GM19035 (cell line): ENCODE measurements around the gene EFEMP2.
A peak's percentile ranks its signal among the peaks of the same experiment; 100 is the strongest.
"Not testable (repeated sequence)": the region's sequence is repeated elsewhere in the genome, so short reads cannot be mapped to it uniquely, and the experiment has no call there.

ENCODE experiments used
- ATAC-seq: cut with Tn5 transposase; IDR thresholded peaks from one replicate; pipeline ENCODE4 v1.9.1; 2021; ENCODE audit not compliant: unreplicated experiment

The EFEMP2 gene

DNA sequence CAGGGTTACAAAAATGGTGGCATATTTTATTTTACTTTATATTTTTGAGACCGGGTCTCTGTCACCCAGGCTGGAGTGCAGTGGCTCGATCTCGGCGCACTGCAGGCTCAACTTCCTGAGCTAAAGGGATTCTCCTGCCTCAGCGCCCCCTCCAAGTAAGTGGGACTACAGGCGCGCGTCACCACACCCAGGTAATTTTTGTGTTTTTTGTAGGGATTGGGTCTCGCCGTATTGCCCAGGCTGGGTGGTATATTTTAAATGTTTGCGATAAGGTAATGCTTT lies 28.2 kb upstream of the EFEMP2 start:
- no peak for ATAC-seq

DNA sequence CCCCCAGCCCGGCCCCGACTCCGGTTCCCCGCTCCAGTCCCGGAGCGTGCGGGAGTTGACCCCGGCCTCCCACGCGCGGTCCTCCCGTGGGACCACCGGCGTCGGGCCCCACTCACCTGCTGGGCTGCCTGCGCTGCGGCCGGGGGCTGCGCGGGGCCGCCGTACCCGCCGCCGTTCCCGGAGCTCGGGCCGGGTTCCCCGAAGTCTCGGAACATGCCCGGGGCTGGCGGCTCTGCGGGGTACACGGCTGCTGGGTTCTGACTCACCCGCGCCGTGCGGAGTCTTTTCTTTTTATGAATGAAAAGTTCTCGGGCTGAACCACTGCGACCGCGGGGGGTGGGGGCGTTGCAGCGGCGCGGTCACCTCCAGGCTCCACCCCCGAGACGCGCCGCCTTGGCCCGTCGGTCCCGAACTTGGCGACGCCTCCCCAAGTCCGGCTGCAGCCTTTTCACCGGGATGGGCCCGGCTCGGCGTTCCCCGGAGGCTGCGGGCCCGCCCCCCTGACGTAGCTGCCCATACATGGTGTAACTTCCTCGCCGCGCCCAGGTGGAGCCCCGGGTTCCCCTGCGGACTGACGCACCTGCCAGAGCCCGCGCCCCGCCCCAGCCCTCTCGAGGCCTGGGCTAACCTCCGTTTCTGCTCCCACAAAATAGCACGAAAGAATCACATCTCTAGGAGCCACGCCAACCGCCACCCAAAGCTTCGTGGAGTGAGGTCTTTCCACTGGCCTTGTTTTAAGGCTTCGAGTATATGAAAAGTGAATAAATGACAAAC lies 27.7 kb upstream of the EFEMP2 start, which contains the start of gene FOSL1:
TSS of gene FOSL1 (minus strand) at position 264 of the 774 bp plus-strand sequence. CDS start at position 215, 49 bp downstream.
- ATAC-seq = peak; percentile 86

DNA sequence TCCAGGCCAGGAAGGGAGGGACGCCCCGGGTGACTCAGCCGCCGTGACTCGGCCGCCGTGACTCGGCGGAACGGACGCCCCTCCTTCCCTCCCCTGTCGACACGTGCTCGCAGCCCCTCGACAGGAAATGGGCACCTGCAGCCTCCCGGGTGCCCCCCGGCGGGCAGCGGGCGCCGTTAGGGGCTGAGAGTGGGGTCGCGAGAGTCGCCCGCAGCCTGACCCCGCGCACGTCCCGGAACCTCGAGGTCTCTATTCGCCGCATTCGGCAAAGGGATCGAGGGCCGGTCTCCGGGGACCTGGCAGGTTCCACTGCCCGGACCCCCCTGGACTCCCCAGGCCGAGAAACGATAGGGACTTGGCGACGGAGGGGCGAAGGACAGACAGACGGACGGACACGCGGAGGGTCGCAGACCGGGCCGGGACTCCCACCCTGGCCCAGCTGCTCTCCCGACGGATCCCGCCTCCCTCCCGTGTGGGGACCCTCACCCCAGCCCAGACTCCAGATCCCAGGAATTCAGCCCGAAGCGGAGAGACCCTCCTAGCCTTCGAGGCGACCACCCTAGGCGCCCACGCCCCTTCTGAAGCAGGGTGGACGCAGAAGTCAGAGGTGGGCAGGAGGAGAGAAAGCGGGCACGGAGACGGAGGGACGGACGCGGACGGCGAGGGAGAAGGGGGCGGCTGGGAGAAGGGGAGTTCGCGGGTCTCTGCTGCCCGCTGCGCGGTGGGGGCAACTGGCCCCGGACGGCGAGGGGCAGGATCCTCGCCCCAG lies 26.9 kb upstream of the EFEMP2 start:
- ATAC-seq = no peak

DNA sequence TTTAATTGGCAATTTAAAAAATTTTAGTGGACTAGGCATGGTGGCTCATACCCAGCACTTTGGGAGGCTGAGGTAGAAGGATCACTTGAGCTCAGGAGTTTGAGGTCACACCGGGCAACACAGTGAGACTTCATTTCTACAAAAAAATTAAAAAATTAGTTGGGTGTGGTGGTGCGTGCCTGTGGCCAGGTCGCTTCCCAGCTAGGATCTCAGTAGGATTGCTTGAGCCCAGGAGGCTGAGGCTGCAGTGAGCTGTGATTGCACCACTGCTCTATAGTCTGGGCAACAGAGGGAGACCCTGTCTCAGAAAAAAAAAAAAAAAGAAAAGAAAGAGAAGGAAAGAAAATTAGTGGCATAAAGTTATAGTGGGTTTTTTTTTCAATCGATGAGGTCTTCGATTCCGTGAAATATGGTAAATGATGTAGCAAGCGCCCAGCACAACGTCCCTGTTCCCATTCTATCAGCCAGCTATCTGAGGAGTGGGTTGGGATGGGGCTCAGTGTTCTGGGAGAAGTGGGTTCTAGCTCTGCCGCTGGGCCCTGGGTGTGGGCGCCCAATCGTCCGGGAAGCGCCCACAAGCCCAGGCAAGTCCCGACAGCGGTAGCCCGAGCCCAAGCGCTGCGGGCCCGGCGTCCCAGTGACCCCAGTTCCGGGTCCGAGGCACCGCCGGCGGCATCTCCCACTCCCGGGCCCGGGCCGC lies 26.2 kb upstream of the EFEMP2 start:
- no peak for ATAC-seq

DNA sequence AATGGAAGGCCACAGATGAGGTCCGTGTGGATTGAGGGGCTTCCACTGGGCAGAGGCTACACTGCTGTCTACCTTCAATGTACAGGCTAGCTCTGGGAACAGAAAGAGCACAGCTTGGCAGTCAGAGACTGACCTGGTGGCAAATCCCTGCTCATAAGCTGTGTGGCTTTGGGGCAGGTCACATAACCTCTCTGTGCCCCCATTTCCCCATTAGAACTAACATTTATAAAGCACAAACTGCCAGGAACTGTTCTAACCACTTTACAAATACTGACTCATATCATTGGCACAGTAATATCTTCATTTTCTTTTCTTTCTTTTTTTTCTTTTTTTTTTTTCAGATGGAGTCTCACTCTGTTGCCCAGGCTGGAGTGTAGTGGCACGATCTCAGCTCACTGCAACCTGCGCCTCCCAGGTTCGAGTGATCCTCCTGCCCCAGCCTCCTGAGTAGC lies 24.4 kb upstream of the EFEMP2 start:
- ATAC-seq = no peak

DNA sequence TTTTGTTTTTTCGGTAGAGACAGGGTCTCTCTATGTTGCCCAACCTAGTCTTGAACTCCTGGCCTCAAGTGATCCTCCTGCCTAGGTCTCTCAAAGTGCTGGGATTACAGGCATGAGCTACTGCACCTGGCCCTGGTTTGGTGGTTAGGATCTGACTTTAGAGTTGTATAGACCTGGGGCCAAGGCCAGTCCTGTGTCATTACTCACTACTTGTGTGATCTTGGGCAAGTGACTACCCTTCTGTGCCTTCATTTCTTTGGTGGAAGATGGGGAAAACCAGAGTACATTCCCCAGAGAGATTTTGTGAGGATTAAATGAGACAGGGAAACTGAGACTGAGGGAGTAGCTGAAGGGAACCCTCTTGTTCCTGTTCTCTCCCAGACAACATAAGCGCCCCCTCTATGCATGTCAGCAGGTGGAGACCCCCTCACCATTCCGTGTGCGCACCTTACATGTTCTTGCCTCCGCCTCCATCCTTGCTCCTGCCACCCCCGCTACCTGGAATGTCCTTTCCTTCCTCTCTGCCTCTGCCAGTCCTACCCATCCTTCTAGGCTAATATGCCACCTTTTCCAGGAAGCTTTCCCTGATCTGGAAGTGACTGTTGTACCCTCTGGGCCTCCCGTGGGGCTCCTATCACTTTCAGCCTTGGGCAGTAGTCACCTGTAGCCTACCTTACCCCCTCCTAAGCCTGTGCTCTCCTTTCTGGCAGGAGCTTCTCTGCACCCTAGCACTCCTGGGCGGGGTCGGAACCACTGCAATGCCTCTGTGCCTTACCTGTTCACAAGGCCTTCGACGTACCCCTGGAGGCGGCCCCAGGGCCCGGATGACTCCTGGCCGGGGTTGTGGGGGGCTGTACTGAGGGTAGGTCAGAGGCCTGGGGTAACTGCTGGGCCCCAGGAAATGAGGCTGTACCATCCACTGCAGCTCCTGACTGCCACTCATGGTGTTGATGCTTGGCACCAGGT lies 23.7 kb upstream of the EFEMP2 start:
- ATAC-seq = no peak

DNA sequence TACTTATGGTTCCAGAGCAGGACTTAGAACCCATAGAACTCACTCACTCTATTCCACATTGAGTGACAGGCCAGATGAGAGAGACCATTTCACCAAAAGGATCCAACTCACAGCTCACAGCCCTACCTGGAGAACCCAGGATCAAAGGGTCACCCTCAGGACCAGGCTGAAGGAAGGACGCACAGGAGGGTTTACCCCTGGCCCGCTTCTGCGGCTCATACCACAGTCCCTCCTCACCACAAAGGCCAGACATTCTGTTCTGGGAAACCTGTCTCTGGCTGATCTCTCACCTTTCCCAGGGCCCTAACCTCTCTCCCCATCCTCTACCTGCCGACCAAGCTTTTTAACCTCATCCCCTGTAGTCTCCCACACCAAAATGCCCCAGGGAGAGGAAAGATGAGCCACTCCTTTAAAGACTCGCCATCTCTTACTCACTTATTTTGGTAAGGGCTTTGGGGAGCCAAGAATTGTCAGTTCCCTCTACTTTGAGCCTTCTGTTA lies 22.9 kb upstream of the EFEMP2 start:
- no peak for ATAC-seq

DNA sequence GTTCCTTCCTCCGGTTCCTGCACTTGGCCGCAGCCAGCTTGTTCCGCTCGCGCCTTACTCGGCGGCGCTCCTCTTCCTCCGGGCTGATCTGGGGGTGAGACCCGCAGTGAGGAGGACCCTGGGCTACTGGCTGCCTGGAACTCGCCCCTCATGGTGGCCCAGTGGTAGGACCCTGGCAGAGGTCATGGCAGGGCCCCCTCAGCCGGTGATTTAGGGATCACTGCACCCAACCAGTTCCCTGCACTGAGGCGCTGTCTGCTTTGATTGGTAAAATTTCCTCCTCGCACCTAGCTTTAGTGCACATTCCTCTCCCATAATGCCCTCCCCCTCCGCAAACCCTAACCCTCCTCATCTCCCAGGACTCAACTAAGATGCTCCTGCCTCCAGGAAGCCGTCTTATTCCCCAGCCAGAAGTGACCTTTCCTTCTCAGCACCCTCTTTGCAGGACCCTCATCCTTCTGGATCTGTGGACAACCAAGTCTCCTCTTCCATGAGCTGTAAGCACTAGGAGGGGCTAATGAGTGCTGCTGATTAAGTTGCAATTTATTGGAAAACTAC lies 21.5 kb upstream of the EFEMP2 start:
- ATAC-seq = no peak

DNA sequence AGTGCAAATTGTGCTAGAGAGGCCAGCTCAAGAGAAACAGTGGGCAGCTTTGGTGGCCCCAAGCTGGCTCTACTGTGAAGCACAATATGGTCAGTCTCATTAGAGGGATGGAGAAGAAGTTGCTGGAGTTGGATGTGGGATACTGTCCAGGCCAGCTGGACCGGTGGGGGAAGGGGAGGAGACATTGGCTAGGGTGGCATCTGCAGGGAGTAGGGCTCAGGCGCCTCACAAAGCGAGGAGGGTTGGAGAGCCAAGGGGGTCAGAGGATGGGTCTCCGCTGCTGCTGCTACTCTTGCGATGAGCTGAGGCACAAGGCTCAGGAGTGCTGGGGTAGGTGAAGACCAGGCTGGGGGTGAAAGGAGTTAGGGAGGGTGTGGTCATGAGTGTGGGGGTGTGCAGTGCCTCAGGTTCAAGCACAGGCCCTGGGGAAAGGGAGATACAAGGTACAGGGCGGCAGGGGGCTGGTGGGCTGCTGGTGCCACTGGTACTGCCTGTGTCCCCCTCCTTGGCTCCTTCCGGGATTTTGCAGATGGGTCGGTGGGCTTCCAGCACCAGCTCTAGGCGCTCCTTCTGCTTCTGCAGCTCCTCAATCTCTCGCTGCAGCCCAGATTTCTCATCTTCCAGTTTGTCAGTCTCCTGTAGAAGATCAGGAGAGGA lies 20.2 kb upstream of the EFEMP2 start:
- no peak for ATAC-seq

DNA sequence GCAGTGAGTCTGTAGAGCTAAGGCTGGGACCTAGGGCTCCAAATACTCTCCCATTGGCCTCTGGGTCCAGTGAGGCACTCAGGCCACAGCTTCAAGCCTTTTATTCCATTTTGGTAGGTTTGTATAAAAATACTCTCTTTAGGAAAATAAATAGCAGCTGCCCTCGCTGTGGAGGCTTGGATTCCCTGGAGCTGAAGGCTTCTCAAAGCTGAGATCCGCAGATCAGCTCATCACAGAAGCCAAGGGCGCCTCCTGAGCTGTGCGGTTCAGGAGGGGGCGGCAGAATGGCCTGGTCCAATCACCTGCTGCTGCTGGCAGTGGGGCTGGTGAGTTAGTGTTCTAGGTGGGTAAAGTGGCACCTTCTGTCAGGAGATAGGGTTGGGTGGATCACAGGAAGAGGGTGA lies 19.5 kb upstream of the EFEMP2 start:
- ATAC-seq = not testable (repeated sequence)

DNA sequence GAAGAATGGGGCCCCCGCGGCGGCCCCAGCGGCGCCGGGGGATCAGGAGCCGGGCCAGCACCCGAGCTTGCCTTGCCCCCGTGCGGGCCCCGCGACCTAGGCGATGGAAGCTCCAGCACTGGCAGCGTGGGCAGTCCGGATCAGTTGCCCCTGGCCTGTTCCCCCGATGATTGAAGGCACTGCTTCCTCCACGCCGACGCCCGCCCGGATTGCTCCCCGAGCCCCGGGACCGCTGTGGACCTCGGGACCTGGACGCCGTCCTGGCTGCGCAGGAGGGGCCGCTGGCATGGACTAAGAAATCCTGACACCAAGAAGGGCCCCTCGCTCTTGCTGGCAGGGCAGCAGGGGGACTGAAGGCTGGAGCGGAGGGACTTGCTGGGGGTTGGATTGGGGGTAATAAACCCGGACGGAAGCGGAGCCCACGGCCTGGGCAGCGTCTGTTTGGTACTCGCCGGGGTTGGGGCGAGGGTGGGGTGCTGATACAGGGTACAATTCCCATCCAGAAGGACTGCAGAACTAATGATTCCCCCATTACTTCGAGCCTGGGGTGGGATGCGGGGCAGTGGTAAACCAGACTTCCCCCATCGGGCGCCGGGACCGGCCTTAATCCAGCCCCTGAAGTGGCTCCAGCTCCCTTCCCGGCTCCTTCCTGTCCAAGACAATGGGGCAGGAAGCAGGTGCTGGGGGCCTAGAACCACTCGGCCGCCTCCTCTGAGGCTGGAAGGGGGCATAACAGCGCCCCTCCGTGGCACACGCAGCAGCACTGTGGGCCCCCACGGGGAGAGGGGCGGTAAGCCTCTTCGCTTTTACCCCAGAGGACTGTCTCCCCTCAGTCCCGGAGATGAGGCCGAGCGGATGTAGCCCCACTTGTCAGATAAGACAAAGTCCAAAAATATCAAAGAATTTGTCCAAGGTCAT lies 18.9 kb upstream of the EFEMP2 start:
- ATAC-seq = no peak

DNA sequence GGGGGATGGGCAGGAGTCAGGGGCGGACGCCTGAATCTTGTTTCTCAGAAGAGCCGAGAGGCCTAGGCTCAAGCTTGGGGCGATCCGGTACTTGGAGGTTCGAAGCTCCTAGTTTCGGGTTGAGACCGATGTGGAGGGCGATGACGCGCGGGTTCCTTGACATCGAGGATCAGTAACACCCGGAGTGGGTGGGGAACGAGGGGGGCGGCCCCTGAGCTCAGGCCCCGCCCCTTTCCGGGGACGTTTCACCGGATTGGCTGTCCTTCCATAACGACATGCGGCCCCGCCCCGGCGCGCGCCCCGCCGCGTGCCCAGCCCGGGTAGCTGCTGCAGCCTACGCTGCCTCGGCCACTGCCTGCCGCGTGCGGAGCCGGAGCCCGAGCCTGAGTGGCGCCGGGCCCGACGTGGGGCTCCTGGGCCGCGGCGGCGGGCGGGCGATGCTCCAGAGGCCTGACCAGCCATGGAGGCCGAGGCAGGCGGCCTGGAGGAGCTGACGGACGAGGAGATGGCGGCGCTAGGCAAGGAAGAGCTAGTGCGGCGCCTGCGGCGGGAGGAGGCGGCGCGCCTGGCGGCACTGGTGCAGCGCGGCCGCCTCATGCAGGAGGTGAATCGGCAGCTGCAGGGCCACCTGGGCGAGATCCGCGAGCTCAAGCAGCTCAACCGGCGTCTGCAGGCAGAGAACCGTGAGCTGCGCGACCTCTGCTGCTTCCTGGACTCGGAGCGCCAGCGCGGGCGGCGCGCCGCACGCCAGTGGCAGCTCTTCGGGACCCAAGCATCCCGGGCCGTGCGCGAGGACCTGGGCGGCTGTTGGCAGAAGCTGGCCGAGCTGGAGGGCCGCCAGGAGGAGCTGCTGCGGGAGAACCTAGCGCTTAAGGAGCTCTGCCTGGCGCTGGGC lies 18.0 kb upstream of the EFEMP2 start, which contains the start of gene CCDC85B:
TSS of gene CCDC85B (plus strand) at position 350 of the 895 bp plus-strand sequence. CDS start at position 461, 111 bp downstream.
- peak; percentile 54 for ATAC-seq

DNA sequence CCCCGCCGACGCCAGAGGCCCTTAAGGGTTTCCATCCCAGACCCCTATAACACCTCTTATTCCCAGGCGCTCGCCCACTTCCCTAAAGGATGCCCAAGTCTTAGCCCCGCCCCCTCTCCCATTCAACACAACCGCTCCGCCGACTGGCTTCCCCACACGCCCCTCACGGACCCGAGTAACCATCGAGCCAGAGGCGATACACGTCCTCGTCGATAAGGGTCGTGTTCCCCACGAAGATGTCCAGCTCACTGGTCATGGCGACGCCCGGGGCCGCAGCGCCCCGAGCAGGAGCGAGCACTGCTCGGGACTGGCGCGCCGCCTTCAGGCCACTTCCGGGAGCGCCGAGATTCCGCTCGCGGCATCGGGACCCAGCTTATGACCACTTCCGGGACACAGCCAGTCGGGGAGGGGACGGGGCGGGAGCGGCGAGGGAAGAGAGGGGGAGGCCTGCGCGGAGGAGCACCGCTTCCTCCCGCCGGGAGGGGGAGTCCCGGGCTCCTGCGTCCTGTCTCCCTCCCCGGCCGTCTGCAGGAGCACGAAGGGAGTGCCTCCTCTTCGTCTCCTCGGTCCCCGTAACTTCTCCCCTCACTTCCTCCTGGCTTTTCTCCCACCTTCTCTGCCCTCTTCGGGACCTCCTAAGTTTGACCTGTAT lies 15.7 kb upstream of the EFEMP2 start, which contains the start of gene FIBP:
TSS of gene FIBP (minus strand) at position 309 of the 652 bp plus-strand sequence. CDS start at position 256, 53 bp downstream.
- peak; percentile 47 for ATAC-seq

DNA sequence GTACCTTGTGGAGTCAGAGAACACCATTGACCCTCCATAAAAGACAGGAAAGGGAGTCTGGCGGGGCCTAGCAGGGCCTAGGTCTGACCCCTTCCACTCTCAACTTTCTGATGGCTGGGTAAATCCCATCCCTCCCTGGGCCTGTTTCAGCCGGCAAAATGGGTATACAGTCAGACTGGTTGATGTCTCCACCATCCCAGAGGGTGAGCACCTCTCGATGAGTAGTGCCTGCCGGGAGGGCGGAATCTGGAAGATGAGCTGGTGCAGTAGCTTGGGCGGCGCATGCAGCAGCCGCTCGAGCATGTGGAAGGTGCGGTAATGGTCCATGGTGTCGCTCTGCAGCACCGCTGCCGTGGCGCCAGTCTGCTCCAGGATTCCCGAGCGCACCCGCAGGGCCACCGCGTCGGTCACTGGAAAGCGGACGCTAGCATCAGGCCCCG lies 15.1 kb upstream of the EFEMP2 start:
- ATAC-seq = peak; percentile 1

DNA sequence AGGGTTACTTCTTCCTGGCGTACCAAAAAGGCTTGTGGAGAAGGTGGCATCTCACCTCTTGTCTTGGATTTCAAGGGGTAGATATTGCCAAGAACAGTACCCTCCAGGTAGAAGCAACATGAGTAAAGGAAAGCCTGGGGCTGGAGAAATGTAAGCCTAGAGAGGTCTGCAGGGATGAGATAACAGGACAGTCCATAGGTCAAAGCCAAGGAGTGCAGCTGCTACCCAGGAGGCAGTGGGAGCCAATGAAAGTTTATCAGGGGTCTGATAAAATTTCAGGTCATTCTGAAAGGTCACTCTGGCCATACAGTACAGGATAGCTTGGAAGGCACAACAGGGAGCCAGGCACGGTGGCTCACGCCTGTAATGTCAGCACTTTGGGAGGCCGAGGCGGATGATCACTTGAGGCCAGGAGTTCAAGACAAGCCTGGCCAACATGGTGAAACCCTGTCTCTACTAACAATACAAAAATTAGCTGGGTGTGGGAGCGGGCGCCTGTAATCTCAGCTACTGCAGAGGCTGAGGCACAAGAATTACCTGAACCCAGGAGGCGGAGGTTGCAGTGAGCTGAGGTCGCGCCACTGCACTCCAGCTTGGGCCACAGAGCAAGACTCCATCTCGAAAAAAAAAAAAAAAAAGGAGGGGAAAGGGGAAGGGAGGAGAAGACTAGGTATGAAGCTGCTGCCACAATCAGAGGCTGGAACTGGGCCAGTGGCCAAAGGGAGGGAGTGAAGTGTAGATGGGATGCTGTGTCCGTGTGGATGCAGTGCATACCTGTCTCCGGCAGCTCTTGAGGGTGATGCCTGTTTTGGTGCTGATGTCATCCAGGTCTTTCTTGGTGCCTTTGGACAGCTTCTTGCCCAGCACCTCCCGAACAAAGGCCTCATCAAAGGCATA lies 14.5 kb upstream of the EFEMP2 start:
- ATAC-seq = no peak
